Measurements from ENCODE around the gene IL15RA.
A peak's percentile ranks its signal among the peaks of the same experiment; 100 is the strongest.

Gene IL15RA

GRCh38 chr10:5943536-5943935 lies 33.8 kb downstream of the IL15RA start:
- Histone ChIP-seq H3K9ac (ENCODE audit: low read length) (peak overlapping the region; percentile 87), H2BK5ac (ENCODE audit: low read depth, low read length, poor library complexity, severe bottlenecking) (no peak overlapping the region), H4K8ac (ENCODE audit: low read length) (peak overlapping the region; percentile 66), H3K27ac (ENCODE audit: low read length, poor library complexity, severe bottlenecking) (no peak overlapping the region), H3K9me3 (ENCODE audit: control insufficient read depth, low read length) (no peaks in the 10 kb centered on the region), H3K4me1 (ENCODE audit: control insufficient read depth, insufficient read depth, low read depth, low read length) (peaks cover 6% of the 10 kb centered on the region), H2BK12ac (ENCODE audit: low read length in 2 of 2) (peak overlapping the region in 1 of 2 experiments; percentile 82), H3K36me3 (ENCODE audit: control insufficient read depth in 1 of 2, insufficient read depth in 2 of 2, low read depth in 1 of 2, low read length in 2 of 2) (peaks cover 5% of the 10 kb centered on the region in 2 experiments), H3K79me1 (replicated peaks; ENCODE audit: low read length, poor library complexity, severe bottlenecking) (no peaks in the 10 kb centered on the region), H2BK120ac (ENCODE audit: low read depth, low read length) (no peak overlapping the region), H2AK5ac (ENCODE audit: low read length, severe bottlenecking) (no peak overlapping the region), H3K4me3 (ENCODE audit: insufficient read depth in 1 of 2, low read depth in 1 of 2, low read length in 2 of 2) (peak overlapping the region in 1 of 2 experiments; percentile 53), H3K4me2 (ENCODE audit: low read length, poor library complexity, severe bottlenecking) (no peak overlapping the region), H2AFZ (ENCODE audit: low read depth, low read length) (no peak overlapping the region), H3K27me3 (ENCODE audit: control insufficient read depth in 1 of 2, insufficient read depth in 1 of 2, low read length in 2 of 2) (peaks cover 0 to 12% of the 10 kb centered on the region in 2 experiments), H3K23ac (ENCODE audit: low read length in 2 of 2) (no peak overlapping the region), H3K4ac (ENCODE audit: low read depth in 1 of 2, low read length in 2 of 2) (peak overlapping the region in 1 of 2 experiments; percentile 68), H4K91ac (ENCODE audit: low read length) (peak overlapping the region; percentile 77), H2BK15ac (ENCODE audit: low read depth, poor library complexity, severe bottlenecking) (no peak overlapping the region), H3K18ac (ENCODE audit: low read depth in 1 of 2, low read length in 2 of 2) (no peak overlapping the region), H3K14ac (ENCODE audit: low read length in 2 of 2) (no peak overlapping the region)
- DNase-seq = no peak
- 83% methylated on average over 9 of the region's 15 CpGs for WGBS

GRCh38 chr10:5942474-5942873 lies 34.9 kb downstream of the IL15RA start:
- Histone ChIP-seq H3K27me3 (ENCODE audit: control insufficient read depth in 1 of 2, insufficient read depth in 1 of 2, low read length in 2 of 2) (peaks cover 0 to 5% of the 10 kb centered on the region in 2 experiments), H3K9ac (ENCODE audit: low read length) (no peak overlapping the region), H3K4me3 (ENCODE audit: insufficient read depth in 1 of 2, low read depth in 1 of 2, low read length in 2 of 2) (no peak overlapping the region), H3K36me3 (ENCODE audit: control insufficient read depth in 1 of 2, insufficient read depth in 2 of 2, low read depth in 1 of 2, low read length in 2 of 2) (peaks cover 16% of the 10 kb centered on the region in 2 experiments), H2BK120ac (ENCODE audit: low read depth, low read length) (no peak overlapping the region), H2AFZ (ENCODE audit: low read depth, low read length) (no peak overlapping the region), H3K4ac (ENCODE audit: low read depth in 1 of 2, low read length in 2 of 2) (no peak overlapping the region), H3K79me1 (replicated peaks; ENCODE audit: low read length, poor library complexity, severe bottlenecking) (no peaks in the 10 kb centered on the region), H2BK12ac (ENCODE audit: low read length in 2 of 2) (peak overlapping the region in 1 of 2 experiments; percentile 55), H3K14ac (ENCODE audit: low read length in 2 of 2) (no peak overlapping the region), H3K4me1 (ENCODE audit: control insufficient read depth, insufficient read depth, low read depth, low read length) (peaks cover 6% of the 10 kb centered on the region), H3K4me2 (ENCODE audit: low read length, poor library complexity, severe bottlenecking) (no peak overlapping the region), H4K91ac (ENCODE audit: low read length) (peak overlapping the region; percentile 71), H4K8ac (ENCODE audit: low read length) (peak overlapping the region; percentile 36), H3K23ac (ENCODE audit: low read length in 2 of 2) (no peak overlapping the region), H3K27ac (ENCODE audit: low read length, poor library complexity, severe bottlenecking) (no peak overlapping the region), H2BK15ac (ENCODE audit: low read depth, poor library complexity, severe bottlenecking) (no peak overlapping the region), H3K18ac (ENCODE audit: low read depth in 1 of 2, low read length in 2 of 2) (peak overlapping the region in 1 of 2 experiments; percentile 58), H3K9me3 (ENCODE audit: control insufficient read depth, low read length) (no peaks in the 10 kb centered on the region), H2BK5ac (ENCODE audit: low read depth, low read length, poor library complexity, severe bottlenecking) (no peak overlapping the region), H2AK5ac (ENCODE audit: low read length, severe bottlenecking) (no peak overlapping the region)
- 86% methylated on average over 15 of the region's 16 CpGs for WGBS
- DNase-seq = no peak

- Histone ChIP-seq H2BK120ac (ENCODE audit: low read depth, low read length) (no peak overlapping the region), H3K9ac (ENCODE audit: low read length) (no peak overlapping the region), H2AFZ (ENCODE audit: low read depth, low read length) (no peak overlapping the region), H3K27ac (ENCODE audit: low read length, poor library complexity, severe bottlenecking) (no peak overlapping the region), H3K4me1 (ENCODE audit: control insufficient read depth, insufficient read depth, low read depth, low read length) (peaks cover 6% of the 10 kb centered on the region), H3K9me3 (ENCODE audit: control insufficient read depth, low read length) (no peaks in the 10 kb centered on the region), H2AK5ac (ENCODE audit: low read length, severe bottlenecking) (no peak overlapping the region), H2BK5ac (ENCODE audit: low read depth, low read length, poor library complexity, severe bottlenecking) (no peak overlapping the region), H3K79me1 (replicated peaks; ENCODE audit: low read length, poor library complexity, severe bottlenecking) (no peaks in the 10 kb centered on the region), H4K91ac (ENCODE audit: low read length) (peak overlapping the region; percentile 65), H4K8ac (ENCODE audit: low read length) (no peak overlapping the region), H3K27me3 (ENCODE audit: control insufficient read depth in 1 of 2, insufficient read depth in 1 of 2, low read length in 2 of 2) (peaks cover 0 to 3% of the 10 kb centered on the region in 2 experiments), H3K4me2 (ENCODE audit: low read length, poor library complexity, severe bottlenecking) (no peak overlapping the region), H3K4ac (ENCODE audit: low read depth in 1 of 2, low read length in 2 of 2) (no peak overlapping the region), H3K23ac (ENCODE audit: low read length in 2 of 2) (no peak overlapping the region), H3K14ac (ENCODE audit: low read length in 2 of 2) (peak overlapping the region in 1 of 2 experiments; percentile 45), H2BK15ac (ENCODE audit: low read depth, poor library complexity, severe bottlenecking) (no peak overlapping the region), H2BK12ac (ENCODE audit: low read length in 2 of 2) (no peak overlapping the region), H3K18ac (ENCODE audit: low read depth in 1 of 2, low read length in 2 of 2) (peak overlapping the region in 1 of 2 experiments; percentile 59), H3K36me3 (ENCODE audit: control insufficient read depth in 1 of 2, insufficient read depth in 2 of 2, low read depth in 1 of 2, low read length in 2 of 2) (peaks cover 20% of the 10 kb centered on the region in 2 experiments), H3K4me3 (ENCODE audit: insufficient read depth in 1 of 2, low read depth in 1 of 2, low read length in 2 of 2) (no peak overlapping the region)
- WGBS = 95% methylated on average over 13 of the region's 13 CpGs
- no peak for DNase-seq
Measured at GRCh38 chr10:5942001-5942400, 35.3 kb downstream of the IL15RA start.

- Histone ChIP-seq H3K9ac (ENCODE audit: low read length) (no peak overlapping the region), H3K4ac (ENCODE audit: low read depth in 1 of 2, low read length in 2 of 2) (no peak overlapping the region), H3K9me3 (ENCODE audit: control insufficient read depth, low read length) (no peaks in the 10 kb centered on the region), H3K36me3 (ENCODE audit: control insufficient read depth in 1 of 2, insufficient read depth in 2 of 2, low read depth in 1 of 2, low read length in 2 of 2) (peaks cover 24 to 25% of the 10 kb centered on the region in 2 experiments), H3K23ac (ENCODE audit: low read length in 2 of 2) (no peak overlapping the region), H3K18ac (ENCODE audit: low read depth in 1 of 2, low read length in 2 of 2) (no peak overlapping the region), H2AK5ac (ENCODE audit: low read length, severe bottlenecking) (no peak overlapping the region), H2AFZ (ENCODE audit: low read depth, low read length) (no peak overlapping the region), H2BK5ac (ENCODE audit: low read depth, low read length, poor library complexity, severe bottlenecking) (no peak overlapping the region), H4K8ac (ENCODE audit: low read length) (no peak overlapping the region), H2BK120ac (ENCODE audit: low read depth, low read length) (no peak overlapping the region), H3K4me3 (ENCODE audit: insufficient read depth in 1 of 2, low read depth in 1 of 2, low read length in 2 of 2) (no peak overlapping the region), H3K4me2 (ENCODE audit: low read length, poor library complexity, severe bottlenecking) (no peak overlapping the region), H4K91ac (ENCODE audit: low read length) (no peak overlapping the region), H3K79me1 (replicated peaks; ENCODE audit: low read length, poor library complexity, severe bottlenecking) (peaks cover under 1% of the 10 kb centered on the region), H3K14ac (ENCODE audit: low read length in 2 of 2) (peak overlapping the region in 1 of 2 experiments; percentile 49), H2BK12ac (ENCODE audit: low read length in 2 of 2) (no peak overlapping the region), H2BK15ac (ENCODE audit: low read depth, poor library complexity, severe bottlenecking) (no peak overlapping the region), H3K4me1 (ENCODE audit: control insufficient read depth, insufficient read depth, low read depth, low read length) (peaks cover 6% of the 10 kb centered on the region), H3K27me3 (ENCODE audit: control insufficient read depth in 1 of 2, insufficient read depth in 1 of 2, low read length in 2 of 2) (no peaks in the 10 kb centered on the region), H3K27ac (ENCODE audit: low read length, poor library complexity, severe bottlenecking) (no peak overlapping the region)
- DNase-seq = no peak
- 76% methylated on average over 7 of the region's 7 CpGs for WGBS
Measured at GRCh38 chr10:5941579-5941978, 35.8 kb downstream of the IL15RA start.

Measured in mesenchymal stem cell (in vitro differentiated cells and primary cell).